KG1 (cell line): ENCODE results near the gene CRYBG1.

Experiments used
- DNase-seq: peaks from one replicate; lab custom pipeline; 2025; lab: John Stamatoyannopoulos, UW

The CRYBG1 gene

GRCh38 chr6:106522562-106523250 is 162.2 kb downstream of the CRYBG1 start:
- DNase-seq: no peak

DNA sequence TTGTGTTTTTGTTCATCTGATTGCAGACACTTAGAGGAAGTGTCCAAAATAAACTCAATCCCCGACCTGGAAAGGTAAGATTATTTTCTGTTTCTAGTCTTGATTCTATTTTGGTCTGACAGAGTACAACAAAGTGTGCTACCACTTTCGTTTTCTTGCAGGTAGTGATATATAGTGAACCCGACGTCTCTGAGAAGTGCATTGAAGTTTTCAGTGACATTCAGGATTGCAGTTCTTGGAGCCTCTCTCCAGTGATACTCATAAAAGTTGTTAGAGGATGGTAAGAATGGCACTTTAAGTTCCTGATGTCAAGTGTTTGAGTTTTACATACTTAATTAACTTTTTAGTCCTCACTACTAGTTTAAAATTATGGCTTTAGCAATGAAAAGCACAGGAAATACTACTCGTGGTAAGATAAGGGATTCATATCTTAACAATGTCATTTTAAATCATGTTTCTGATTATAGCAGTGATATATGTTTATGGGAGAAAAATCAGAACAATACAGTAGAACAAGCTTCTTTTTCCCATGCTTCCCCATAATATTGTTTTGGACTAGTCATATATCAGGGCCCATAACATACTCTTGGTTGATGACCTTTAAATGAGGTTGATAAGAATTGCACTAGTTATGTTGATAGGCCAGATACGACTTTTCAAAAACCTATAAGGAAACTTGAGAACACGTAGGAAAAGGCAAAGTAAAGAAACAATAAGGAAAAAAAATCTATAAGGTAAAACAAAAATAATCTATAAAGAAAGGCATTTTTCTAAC is 164.8 kb downstream of the CRYBG1 start:
- no peak for DNase-seq

- no peak for DNase-seq
These were observed 165.4 kb downstream of the CRYBG1 start for GRCh38 chr6:106525882-106526275.

- no peak for DNase-seq
These were observed 166.6 kb downstream of the CRYBG1 start for GRCh38 chr6:106527117-106527516.

GRCh38 chr6:106527979-106528378 is 167.5 kb downstream of the CRYBG1 start:
- DNase-seq: no peak

GRCh38 chr6:106528521-106528920 is 168.0 kb downstream of the CRYBG1 start:
- no peak for DNase-seq

DNA sequence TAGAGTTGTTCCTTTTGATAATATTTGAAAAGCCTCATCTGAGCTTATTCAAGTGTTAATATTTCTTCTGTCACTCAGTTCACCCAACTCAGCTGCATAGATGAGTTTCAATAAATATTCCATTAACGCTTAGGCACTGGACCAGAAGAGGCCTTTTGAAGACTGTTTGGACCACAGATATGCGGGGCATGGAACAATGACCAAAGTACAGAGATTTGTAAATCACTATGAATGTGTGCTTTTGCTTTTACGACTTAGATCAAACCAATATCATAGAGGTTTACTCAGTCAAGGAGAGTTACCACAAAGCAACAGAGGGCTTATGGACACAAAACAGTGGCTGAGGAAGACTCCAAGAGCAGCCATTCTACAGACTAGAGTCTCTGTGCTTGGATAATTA is 168.9 kb downstream of the CRYBG1 start:
- DNase-seq: no peak

- no peak for DNase-seq
These were observed 169.5 kb downstream of the CRYBG1 start for GRCh38 chr6:106530026-106530425.

- no peak for DNase-seq
These were observed 170.0 kb downstream of the CRYBG1 start for GRCh38 chr6:106530502-106530901.

- no peak for DNase-seq
These were observed 172.5 kb downstream of the CRYBG1 start for GRCh38 chr6:106533054-106533453.

DNA sequence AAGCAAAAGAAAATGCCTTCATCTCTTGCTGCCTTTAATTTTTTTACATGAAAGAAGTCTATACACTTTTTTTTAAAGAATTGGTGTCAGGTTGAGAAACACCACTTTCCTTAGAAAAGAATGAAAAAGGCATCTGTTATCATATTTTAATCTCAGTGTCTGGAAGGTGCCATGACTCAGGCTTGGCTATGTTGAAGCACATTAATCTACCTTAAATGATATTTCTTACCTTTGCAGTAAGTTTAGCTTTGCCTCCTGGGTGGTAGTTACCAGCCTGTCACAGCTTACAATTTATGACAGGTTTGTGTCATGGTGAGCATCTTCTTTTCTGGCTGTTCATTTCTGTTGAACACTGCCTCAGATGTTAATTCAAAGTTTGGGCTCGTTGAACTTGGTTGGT is 173.5 kb downstream of the CRYBG1 start:
- DNase-seq: no peak

DNA sequence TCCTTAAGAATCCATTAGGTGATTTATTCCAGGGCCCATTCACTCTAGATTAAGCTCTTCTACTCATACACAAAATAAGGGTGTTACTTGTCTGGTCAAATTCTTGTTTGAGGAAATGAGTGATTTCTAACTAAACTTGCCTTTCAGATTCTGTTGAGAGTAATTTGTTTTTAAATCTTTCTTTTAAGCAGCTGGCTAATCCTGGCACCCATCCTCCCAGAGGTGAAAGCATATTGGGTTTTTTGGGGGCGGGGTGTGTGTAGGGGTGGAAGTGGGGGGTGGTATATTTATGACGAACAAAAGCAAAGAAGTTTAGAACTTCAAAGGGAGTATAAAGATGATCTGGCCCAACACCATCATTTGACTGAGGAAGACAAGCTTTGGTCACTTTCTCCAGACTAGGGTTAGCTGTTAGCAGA is 174.1 kb downstream of the CRYBG1 start:
- no peak for DNase-seq

- no peak for DNase-seq
These were observed 174.5 kb downstream of the CRYBG1 start for GRCh38 chr6:106535012-106535411.

- DNase-seq: no peak
These were observed 175.8 kb downstream of the CRYBG1 start for GRCh38 chr6:106536357-106536756.

DNA sequence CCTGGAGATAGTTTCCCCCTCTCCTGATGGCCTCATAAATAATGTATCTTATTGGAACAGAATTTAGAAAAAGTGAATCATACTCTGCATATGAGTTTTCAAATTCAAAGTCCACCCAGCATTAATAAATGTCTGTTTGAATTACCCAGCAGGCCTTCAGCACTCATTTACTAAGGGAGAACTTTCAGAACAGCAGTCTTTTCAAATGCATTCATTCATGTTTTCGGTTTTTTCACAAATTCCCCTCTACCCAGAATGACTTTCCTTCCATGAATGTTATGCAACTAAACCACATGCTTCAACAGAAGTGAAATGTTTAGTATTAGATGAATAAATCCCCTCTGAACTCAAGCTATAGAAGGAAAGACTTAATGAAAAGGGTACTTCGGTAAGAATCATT is 176.3 kb downstream of the CRYBG1 start:
- DNase-seq: no peak

DNA sequence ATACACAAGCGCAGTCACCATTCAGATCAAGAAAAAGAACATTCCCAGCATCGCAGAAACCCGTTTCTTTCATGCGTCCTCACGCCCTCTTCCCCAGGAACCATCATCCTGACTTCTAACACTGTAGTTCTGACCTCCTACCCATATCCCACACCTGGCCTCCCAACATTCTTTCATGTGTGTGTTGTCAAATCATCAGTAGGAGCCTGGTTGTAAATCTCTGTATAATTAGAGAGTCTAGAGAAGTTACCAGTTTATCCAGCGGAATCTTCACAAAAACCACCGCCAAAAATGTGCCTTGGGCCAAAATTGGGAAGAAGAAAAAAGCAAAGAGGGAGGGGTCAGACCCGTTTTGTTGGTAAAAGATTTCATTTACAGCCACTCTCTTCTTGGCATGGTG is 177.1 kb downstream of the CRYBG1 start:
- no peak for DNase-seq

- DNase-seq: no peak
These were observed 177.6 kb downstream of the CRYBG1 start for GRCh38 chr6:106538145-106538544.

DNA sequence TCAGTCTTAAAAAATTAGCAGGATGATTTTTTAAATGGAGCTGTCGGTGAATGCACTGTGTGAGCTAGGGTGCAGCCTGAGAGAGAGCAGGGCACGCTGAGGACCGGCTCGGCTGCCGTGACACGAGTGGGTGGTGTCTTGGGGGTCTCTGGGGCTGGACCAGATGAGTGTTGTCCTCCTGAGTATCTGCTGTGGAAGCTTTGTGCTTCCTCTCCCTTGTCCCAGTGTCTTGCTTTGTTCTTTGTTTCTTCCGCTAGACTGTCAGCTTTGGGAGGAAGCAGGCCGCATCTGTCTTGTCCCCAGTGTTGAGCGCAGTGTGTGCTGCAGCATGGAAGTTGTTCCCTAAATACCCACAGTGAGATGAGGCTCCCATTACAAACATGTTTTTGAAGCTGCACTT is 179.4 kb downstream of the CRYBG1 start:
- DNase-seq: no peak

DNA sequence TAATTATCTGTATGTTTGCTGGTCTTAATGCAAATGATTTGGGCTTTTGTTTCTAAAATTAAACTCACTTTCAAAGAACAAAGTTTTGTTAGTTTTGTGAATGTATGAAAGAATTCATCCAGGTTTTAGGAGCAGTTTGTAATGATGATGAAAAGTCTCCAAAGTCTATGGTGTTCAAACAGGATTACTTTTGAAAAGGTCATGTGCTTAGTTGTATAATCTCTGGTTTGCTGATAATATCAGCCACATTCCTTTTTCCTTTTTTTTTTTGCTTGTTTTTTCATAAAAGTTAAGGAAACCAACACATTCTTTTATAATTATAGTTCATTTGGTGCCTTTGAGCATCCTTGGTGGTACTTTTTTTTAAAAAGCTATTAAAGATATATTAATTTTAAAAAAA is 179.9 kb downstream of the CRYBG1 start:
- DNase-seq: no peak

DNA sequence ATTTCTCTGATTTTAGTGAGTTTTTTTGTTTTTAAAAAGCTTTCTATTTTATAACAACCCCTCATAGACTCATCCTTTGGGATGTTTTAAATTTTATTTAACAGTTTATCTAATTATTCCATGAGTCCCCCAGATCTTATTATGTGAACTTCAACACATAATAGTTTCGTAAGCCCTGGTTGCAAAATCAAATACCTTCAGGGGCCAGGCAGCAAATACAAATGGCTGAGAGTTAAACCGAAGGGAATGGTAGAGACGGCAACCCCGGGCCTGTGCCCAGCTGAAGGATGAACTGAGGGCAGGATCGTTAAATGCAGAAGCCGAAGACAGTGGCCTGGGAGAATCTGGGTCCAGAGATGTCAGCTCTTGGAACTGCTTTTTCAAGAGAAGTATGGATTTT is 180.4 kb downstream of the CRYBG1 start:
- no peak for DNase-seq

GRCh38 chr6:106546261-106546690 is 185.8 kb downstream of the CRYBG1 start:
- no peak for DNase-seq

- peak; percentile 65 for DNase-seq
These were observed 186.3 kb downstream of the CRYBG1 start for GRCh38 chr6:106546691-106547414.
